K562 (cell line): ENCODE results near the gene SCYL2. TPM values are rescaled to one million over a fixed set of nuclear protein-coding genes. Genes with fewer than 3 reads are reported as not detected.
"Not testable (repeated sequence)": the region's sequence is repeated elsewhere in the genome, so short reads cannot be mapped to it uniquely, and the experiment has no call there.

Experiments used
- ATAC-seq: fragments of 200-7000 bp; cut with Tn5 transposase; 3 replicates; pipeline ENCODE4 v1.9.1; 2020; ENCODE audit warnings: moderate library complexity
- BruUV-seq: library from RNA; stranded (reverse); fragments of 400-500 nt; replicated peaks from 2 replicates; lab custom pipeline; 2021; lab: Mats Ljungman, UMichigan
- CTCF ChIA-PET: fragments of 300-600 bp; formaldehyde crosslinking; extraction: SDS; loops from one replicate; lab custom pipeline; 2021; ENCODE audit warnings: low intra/inter-chr PET ratio; lab: Yijun Ruan, JAX
- POLR2A ChIA-PET: fragments of 300-600, 350-650 bp; sonication (Branson Sonifier 250); formaldehyde crosslinking; extraction: SDS; loops from one replicate; lab custom pipeline; 2021; ENCODE audit warnings: antibody characterized with exemption, inconsistent platforms; lab: Yijun Ruan, JAX
- DNase-seq, 4 experiments: peaks; one replicate each; pipeline versions ENCODE4 v3.0.0 to v3.0.0-alpha.2; 2011 to 2018; ENCODE audit warnings: low spot score in 3 of 4, mixed read lengths in 3 of 4; ENCODE audit errors: extremely low read depth in 1 of 4
- FAIRE-seq: peaks from 2 replicates; lab custom pipeline; 2011; peaks lifted over from hg19 to GRCh38; lab: Jason Lieb, UNC
- H2AFZ ChIP-seq: 2 replicates; pipeline ENCODE4 v1.6.0; 2011; ENCODE audit warnings: low read depth, low read length, control low read depth, inconsistent platforms
- H3K27ac ChIP-seq: fragments of 200-600 bp; 3 replicates; pipeline ENCODE4 v1.8.0; 2011; ENCODE audit warnings: low read depth, mild to moderate bottlenecking, control low read depth, inconsistent platforms, low read length, moderate library complexity, mixed read lengths; ENCODE audit errors: extremely low read depth
- H3K27me3 ChIP-seq, 2 experiments: fragments of 300-600 bp in 1 of 2; 2 replicates in 1 of 2; 3 replicates in 1 of 2; pipeline versions ENCODE4 v1.6.0 to v1.8.0; 2011; ENCODE audit warnings: inconsistent platforms in 2 of 2, low read length in 2 of 2, mild to moderate bottlenecking in 1 of 2, mixed read lengths in 1 of 2, moderate library complexity in 1 of 2; ENCODE audit not compliant: control insufficient read depth in 2 of 2, insufficient read depth in 2 of 2
- H3K36me3 ChIP-seq: fragments of 300-600 bp; 3 replicates; pipeline ENCODE4 v1.8.0; 2011; ENCODE audit warnings: mild to moderate bottlenecking, low read length, inconsistent platforms; ENCODE audit not compliant: control insufficient read depth, insufficient read depth
- H3K4me1 ChIP-seq, 2 experiments: fragments of 200-600 bp in 1 of 2; replicated peaks in 1 of 2; 2 replicates in 1 of 2; 3 replicates in 1 of 2; pipeline versions ENCODE4 v1.5.1 to v1.8.0; 2011; ENCODE audit warnings: inconsistent platforms in 2 of 2, low read length in 2 of 2, mild to moderate bottlenecking in 1 of 2, mixed read lengths in 1 of 2, moderate library complexity in 1 of 2; ENCODE audit not compliant: control insufficient read depth in 2 of 2, insufficient read depth in 2 of 2
- H3K4me2 ChIP-seq: 2 replicates; pipeline ENCODE4 v1.6.1; 2011; ENCODE audit warnings: low read length, control low read depth, inconsistent platforms, mixed read lengths; ENCODE audit not compliant: insufficient read depth
- H3K4me3 ChIP-seq: fragments of 200-600 bp; sonication (generic), shearing (Covaris generic); 2 replicates; pipeline ENCODE4 v1.5.1; 2016; ENCODE audit warnings: control low read depth, inconsistent platforms
- H3K79me2 ChIP-seq: fragments of 200-600 bp; 3 replicates; pipeline ENCODE4 v1.8.0; 2011; ENCODE audit warnings: low read length, inconsistent platforms; ENCODE audit not compliant: control insufficient read depth, insufficient read depth
- H3K9ac ChIP-seq, 2 experiments: 2 replicates each; pipeline versions ENCODE4 v1.6.0 to v1.6.1; 2011; ENCODE audit warnings: low read depth in 2 of 2, low read length in 2 of 2, control low read depth in 1 of 2, inconsistent platforms in 1 of 2, mild to moderate bottlenecking in 1 of 2, mixed read lengths in 1 of 2; ENCODE audit not compliant: insufficient read depth in 1 of 2
- H3K9me1 ChIP-seq: one replicate; pipeline ENCODE4 v1.6.0; 2011; ENCODE audit warnings: inconsistent platforms, mild to moderate bottlenecking, low read length, moderate library complexity; ENCODE audit not compliant: control insufficient read depth, insufficient read depth
- H3K9me3 ChIP-seq: replicated peaks from 2 replicates; pipeline ENCODE4 v1.5.1; 2011; ENCODE audit warnings: low read depth, low read length, inconsistent platforms; ENCODE audit not compliant: control insufficient read depth, insufficient read depth
- H4K20me1 ChIP-seq: replicated peaks from 2 replicates; pipeline ENCODE4 v1.6.1; 2011; ENCODE audit warnings: low read length, inconsistent platforms, mixed read lengths; ENCODE audit not compliant: control insufficient read depth, insufficient read depth
- CREB1 ChIP-seq, 2 experiments: sonication (generic) in 1 of 2; formaldehyde crosslinking in 1 of 2; IDR thresholded peaks; 2 replicates each; pipeline versions ENCODE4 v1.6.1 to v1.8.0; 2012 to 2022; ENCODE audit warnings: inconsistent platforms in 1 of 2, mild to moderate bottlenecking in 1 of 2, missing genetic modification reagents in 1 of 2, moderate library complexity in 1 of 2
- RUNX1 ChIP-seq: sonication (generic); IDR thresholded peaks from 2 replicates; pipeline ENCODE4 v1.6.1; 2016; ENCODE audit warnings: antibody characterized with exemption, low read depth
- TAF9B ChIP-seq: fragments of 450-650 bp; IDR thresholded peaks from 2 replicates; pipeline ENCODE4 v1.6.1; 2018; ENCODE audit warnings: mild to moderate bottlenecking; ENCODE audit not compliant: partially characterized antibody
- ZNF324 ChIP-seq: fragments of 250-450 bp; sonication (Bioruptor Pico); IDR thresholded peaks from 2 replicates; pipeline ENCODE4 v1.4.0; 2020; ENCODE audit warnings: mild to moderate bottlenecking
- WGBS: fragments of 100-300 bp; shearing (Covaris generic); methylation state at CpG from one replicate; pipeline ENCODE4 v1.1.6; 2016; ENCODE audit warnings: low coverage, mixed read lengths; ENCODE audit not compliant: insufficient coverage; ENCODE audit errors: missing lambda C conversion rate; 5-methylcytosine and 5-hydroxymethylcytosine counted together
- in situ Hi-C: fragments of 300-500 bp; cut with MboI; formaldehyde crosslinking; loops from 4 replicates; pipeline ENCODE4 v1.15.0; 2018; ENCODE audit warnings: inconsistent platforms, mixed read lengths
- intact Hi-C: fragments of 100-400 bp; cut with micrococcal nuclease; formaldehyde crosslinking; loops from 2 replicates; pipeline ENCODE4 v1.14.2; 2022
- polyA plus RNA-seq, 8 experiments: library from polyadenylated mRNA; depleted of rRNA in 4 of 8; stranded (reverse) in 5 of 8; unstranded in 3 of 8; fragments of >200 nt; fragmentation: Nextera tagmentation in 2 of 8; fragmentation: Illumina TruSeq in 1 of 8; extraction: Ambion mirVana in 2 of 8; extraction: Trizol in 1 of 8; gene quantifications; 2 replicates each; pipeline versions ENCODE4 v1.2.1 to v1.2.3, GENCODE V29; 2011 to 2014; ENCODE audit warnings: inconsistent platforms in 1 of 8, missing spikeins in 1 of 8
- total RNA-seq, 7 experiments: library from RNA; depleted of rRNA in 6 of 7; stranded (reverse); fragments of >200 nt in 6 of 7; fragmentation: Illumina TruSeq in 2 of 7; extraction: Trizol in 2 of 7; gene quantifications; 2 replicates each; pipeline versions ENCODE4 v1.2.1 to v1.2.3, GENCODE V29; 2011 to 2021; ENCODE audit warnings: low replicate concordance in 1 of 7

Gene SCYL2
- total and polyA plus RNA-seq, 9 of the 15 experiments (the other 6 are each of a cell fraction or from before 2014, with no cell fraction given), result 9.9 to 49.0 (median 32.9) TPM

DNA sequence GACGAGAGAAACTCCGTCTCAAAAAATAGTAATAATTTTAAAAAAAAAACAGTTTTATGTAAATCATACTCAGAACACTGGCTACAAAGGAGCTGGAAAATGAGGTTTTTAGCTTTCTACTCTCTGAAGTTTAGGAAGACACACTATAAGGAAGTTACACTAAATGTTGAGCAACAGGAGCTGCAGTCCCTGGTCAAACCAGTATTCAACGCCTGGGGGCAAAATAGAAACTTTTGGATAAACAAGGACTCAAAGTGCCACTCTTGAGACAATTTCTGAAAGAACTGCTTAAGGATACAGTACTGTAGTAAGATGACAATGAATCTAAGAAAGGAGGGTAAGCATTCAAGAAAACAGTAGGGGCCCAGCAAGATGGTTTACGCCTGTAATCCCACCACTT lies 37.1 kb upstream of the SCYL2 start:
- Histone ChIP-seq H2AFZ (no peak overlapping the region), H3K4me1 (no peaks in the 10 kb centered on the region), H3K9me3 (no peaks in the 10 kb centered on the region), H3K4me3 (no peak overlapping the region), H3K27ac (no peak overlapping the region), H3K9me1 (no peaks in the 10 kb centered on the region), H4K20me1 (no peaks in the 10 kb centered on the region), H3K36me3 (peaks cover 14% of the 10 kb centered on the region), H3K4me2 (no peak overlapping the region), H3K9ac (no peak overlapping the region), H3K79me2 (no peaks in the 10 kb centered on the region), H3K27me3 (no peaks in the 10 kb centered on the region)
- no peak for FAIRE-seq
- POLR2A ChIA-PET, result interaction anchor here (0.6 to 0.7 kb wide), 2 partner anchors 38 to 93 kb away, joined by 3 read pairs; no protein-coding TSS in a partner anchor
- no peak for ATAC-seq
- BruUV-seq, result no TSS peak
- CTCF ChIA-PET, result no interaction called here
- in situ Hi-C loops (no loop called here), intact Hi-C loops (loop anchor here (5.0 to 10.0 kb wide), 4 partner anchors 88 to 512 kb away; partner anchors contain the start of gene BLTP3B)
- 85% methylated on average over 4 of the region's 4 CpGs for WGBS
- TF ChIP-seq RUNX1 (no peak), TAF9B (no peak), ZNF324 (CRISPR knock-in tag) (no peak), CREB1 (IDR thresholded peaks at IDR 0.05) (no peak), CREB1 (CRISPR knock-in tag; IDR thresholded peaks at IDR 0.05) (no peak)
- DNase-seq, result no peak

DNA sequence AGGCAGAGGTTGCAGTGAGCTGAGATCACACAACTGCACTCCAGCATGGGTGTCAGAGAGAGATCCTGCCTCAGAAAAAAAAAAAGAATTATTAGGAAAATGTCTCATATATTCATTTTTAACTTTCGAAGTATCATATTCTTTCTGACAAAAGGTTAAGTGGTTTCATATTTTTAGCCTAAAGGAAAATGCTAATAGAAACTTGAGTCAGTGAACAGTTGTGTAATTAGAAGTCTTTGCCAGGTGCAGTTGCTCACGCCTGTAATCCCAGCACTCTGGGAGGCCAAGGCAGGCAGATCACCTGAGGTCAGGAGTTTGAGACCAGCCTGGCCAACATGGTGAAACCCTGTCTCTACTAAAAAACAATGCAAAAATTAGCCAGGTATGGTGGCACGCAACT lies 35.1 kb upstream of the SCYL2 start:
- H3K9me3 ChIP-seq, DNase-seq, H3K4me1 ChIP-seq, ATAC-seq, H3K36me3 ChIP-seq, H3K4me2 ChIP-seq, H3K27ac ChIP-seq, H2AFZ ChIP-seq, H3K4me3 ChIP-seq, H3K79me2 ChIP-seq, in situ Hi-C loops, FAIRE-seq, H3K9me1 ChIP-seq, BruUV-seq, H3K9ac ChIP-seq, H4K20me1 ChIP-seq, H3K27me3 ChIP-seq: not testable (repeated sequence)
- 47% methylated on average over 3 of the region's 3 CpGs for whole genome bisulfite sequencing
- CTCF ChIA-PET, result interaction anchor here (0.7 kb wide), 1 partner anchor 886 kb away, joined by 4 read pairs; no protein-coding TSS in a partner anchor
- POLR2A ChIA-PET, result interaction anchor here (0.9 kb wide), 1 partner anchor 33 kb away, joined by 6 read pairs; no protein-coding TSS in a partner anchor
- intact Hi-C loops, result loop anchor here (5.0 kb wide), 1 partner anchor 510 kb away; no protein-coding TSS in a partner anchor
